A549 (cell line): ENCODE measurements around the gene PTGDS. TPM values are rescaled to one million over a fixed set of nuclear protein-coding genes. Genes with fewer than 3 reads are reported as not detected.

Experiments used
- ATAC-seq, 2 experiments: fragments of 200-7000 bp in 1 of 2; fragments of >200 bp in 1 of 2; cut with Nextera tagmentation in 1 of 2; cut with Tn5 transposase in 1 of 2; 3 replicates each; pipeline versions ENCODE4 v1.8.0 to v1.9.1; 2018 to 2020; ENCODE audit warnings: mild to moderate bottlenecking in 1 of 2, moderate library complexity in 1 of 2
- CTCF ChIA-PET: fragments of 300-600 bp; sonication (Branson Sonifier 250); formaldehyde crosslinking; extraction: SDS; loops from one replicate; lab custom pipeline; 2021; ENCODE audit warnings: antibody characterized with exemption, inconsistent platforms; lab: Yijun Ruan, JAX
- POLR2A ChIA-PET: fragments of 350-600 bp; formaldehyde crosslinking; extraction: SDS; loops from one replicate; lab custom pipeline; 2021; ENCODE audit warnings: antibody characterized with exemption, inconsistent platforms; lab: Yijun Ruan, JAX
- DNase-seq, 2 experiments: peaks; one replicate each; pipeline versions ENCODE4 v3.0.0 to v3.0.0-alpha.2; 2011 to 2016; ENCODE audit warnings: low read depth in 1 of 2, low spot score in 1 of 2
- FAIRE-seq: peaks from 2 replicates; lab custom pipeline; 2011; peaks lifted over from hg19 to GRCh38; lab: Jason Lieb, UNC
- H3K27ac ChIP-seq, 2 experiments: fragments of >200 bp; sonication (Bioruptor Twin); formaldehyde crosslinking; 3 replicates each; pipeline ENCODE4 v1.5.1; 2016 to 2017
- H3K4me1 ChIP-seq: fragments of >200 bp; sonication (Bioruptor Twin); formaldehyde crosslinking; 3 replicates; pipeline ENCODE4 v1.6.1; 2016
- H3K4me2 ChIP-seq: fragments of >200 bp; sonication (Bioruptor Twin); formaldehyde crosslinking; 3 replicates; pipeline ENCODE4 v1.6.1; 2016
- H3K4me3 ChIP-seq: fragments of >200 bp; sonication (Bioruptor Twin); formaldehyde crosslinking; 3 replicates; pipeline ENCODE4 v1.5.1; 2016
- H3K9me3 ChIP-seq: fragments of >200 bp; sonication (Bioruptor Twin); formaldehyde crosslinking; 3 replicates; pipeline ENCODE4 v1.6.1; 2016
- EHMT2 ChIP-seq: fragments of 200-600 bp; sonication (generic); IDR thresholded peaks from 2 replicates; pipeline ENCODE4 v1.6.1; 2016; ENCODE audit warnings: antibody characterized with exemption, low read depth, mild to moderate bottlenecking, moderate library complexity
- FOSB ChIP-seq: fragments of 250-450 bp; sonication (Bioruptor Pico); IDR thresholded peaks from 2 replicates; pipeline ENCODE4 v1.5.0; 2020; ENCODE audit warnings: mild to moderate bottlenecking, moderate library complexity
- HDAC2 ChIP-seq: fragments of 200-600 bp; sonication (generic); IDR thresholded peaks from 2 replicates; pipeline ENCODE4 v1.6.1; 2016
- HES2 ChIP-seq: fragments of >200 bp; sonication (Bioruptor Twin); formaldehyde crosslinking; IDR thresholded peaks from 2 replicates; pipeline ENCODE4 v1.6.1; 2016
- HEYL ChIP-seq: fragments of 250-450 bp; sonication (Bioruptor Pico); IDR thresholded peaks from 2 replicates; pipeline ENCODE4 v1.8.0; 2021; ENCODE audit warnings: mild to moderate bottlenecking, moderate library complexity
- HMGXB4 ChIP-seq: fragments of 250-450 bp; sonication (Bioruptor Pico); IDR thresholded peaks from 2 replicates; pipeline ENCODE4 v1.5.0; 2021; ENCODE audit warnings: mild to moderate bottlenecking, moderate library complexity, borderline replicate concordance
- MAFK ChIP-seq: fragments of 450-650 bp; IDR thresholded peaks from 2 replicates; pipeline ENCODE4 v1.6.1; 2014; ENCODE audit not compliant: partially characterized antibody
- MAX ChIP-seq: IDR thresholded peaks from 2 replicates; pipeline ENCODE4 v1.6.1; 2012
- MAZ ChIP-seq: fragments of 150-350 bp; IDR thresholded peaks from 2 replicates; pipeline ENCODE4 v1.6.1; 2014; ENCODE audit warnings: antibody characterized with exemption, low read depth, low read length, borderline replicate concordance
- POLR2AphosphoS2 ChIP-seq: conservative IDR thresholded peaks from 2 replicates; pipeline ENCODE4 v1.6.1; 2012; ENCODE audit warnings: low read length, improper control_type of control experiment, inconsistent platforms
- RARB ChIP-seq: fragments of 250-450 bp; sonication (Bioruptor Pico); IDR thresholded peaks from 2 replicates; pipeline ENCODE4 v1.8.0; 2021; ENCODE audit warnings: mild to moderate bottlenecking, moderate library complexity
- REST ChIP-seq: fragments of 200-600 bp; sonication (generic); IDR thresholded peaks from 2 replicates; pipeline ENCODE4 v1.6.1; 2016; ENCODE audit warnings: antibody characterized with exemption, mild to moderate bottlenecking, moderate library complexity
- SMC3 ChIP-seq: fragments of >200 bp; sonication (Bioruptor Twin); formaldehyde crosslinking; IDR thresholded peaks from 3 replicates; pipeline ENCODE4 v1.6.1; 2018; ENCODE audit warnings: inconsistent platforms
- TP53 ChIP-seq: fragments of 250-450 bp; sonication (Bioruptor Pico); IDR thresholded peaks from 2 replicates; pipeline ENCODE4 v1.5.0; 2021; ENCODE audit warnings: mild to moderate bottlenecking, moderate library complexity
- WGBS: methylation state at CpG from one replicate; pipeline ENCODE4 v1.1.6; 2017; ENCODE audit errors: missing lambda C conversion rate; 5-methylcytosine and 5-hydroxymethylcytosine counted together
- polyA minus RNA-seq: library from RNA; depleted of rRNA, polyadenylated mRNA; stranded (reverse); fragments of >200 nt; gene quantifications from 2 replicates; pipeline ENCODE4 v1.2.3, GENCODE V29; 2011; rRNA and poly(A)+ RNA removed
- polyA plus RNA-seq, 4 experiments: library from polyadenylated mRNA; depleted of rRNA in 3 of 4; stranded (reverse); fragments of >200 nt; fragmentation: RNase III in 1 of 4; extraction: RNeasy Plus Mini Kit Qiagen cat#74134 plus additional on column Dnase treatment in 1 of 4; gene quantifications; 2 replicates in 3 of 4; 3 replicates in 1 of 4; pipeline ENCODE4 v1.2.3, GENCODE V29; 2011 to 2017

PTGDS gene
- 0.31 and 0.33 TPM in 2 replicates for polyA plus RNA-seq (2011; rRNA removed)
- polyA plus RNA-seq (2012; cell fraction: cytosol; rRNA removed): 0.50 and 0.61 TPM in 2 replicates
- polyA plus RNA-seq (2012; cell fraction: nucleus; rRNA removed): 0.66 and 1.0 TPM in 2 replicates
- 0.18 to 0.34 TPM (median 0.26 TPM) in 3 replicates for polyA plus RNA-seq (2017; fragmentation: RNase III; extraction: RNeasy Plus Mini Kit Qiagen cat#74134 plus additional on column Dnase treatment)
- polyA minus RNA-seq: not detected in 2 replicates

- H3K27ac ChIP-seq: peak within 1 kb of the TSS; percentile 52 to 94
- TF ChIP-seq HEYL (CRISPR knock-in tag) (no peak), MAX (no peak), FOSB (CRISPR knock-in tag) (no peak), MAFK (no peak)
- H3K4me2 ChIP-seq: peak within 1 kb of the TSS; percentile 81
- peak within 1 kb of the TSS; percentile 45 for H3K4me3 ChIP-seq
- ChIA-PET POLR2A (no interaction called here), CTCF (interaction anchor here (7.8 kb wide), 1 partner anchor 31 kb away, joined by 64 read pairs; the partner anchor contains the start of genes C8G and FBXW5)
- peaks cover 14% of the 10 kb centered on the region for H3K4me1 ChIP-seq
- 85% methylated on average over 10 of the region's 10 CpGs for WGBS
- no peak for FAIRE-seq
- no peak for DNase-seq
- no peaks in the 10 kb centered on the region for H3K9me3 ChIP-seq
- no peak for ATAC-seq
These were observed at the start of gene PTGDS for GRCh38 chr9:136977223-136977622. Gene PTGDS (plus strand): TSS chr9:136977504. CDS start chr9:136977579, 75 bp downstream.

GRCh38 chr9:136928591-136928990 lies 48.7 kb upstream of the PTGDS start:
- peak; percentile 13 to 31; a peak in 3 of 6 replicates for ATAC-seq
- CTCF ChIA-PET: interaction anchor here (0.5 to 1.5 kb wide), 5 partner anchors 16 to 838 kb away, joined by 3 to 4 read pairs (median 3); partner anchors contain the start of gene FBXW5
- no peak for FAIRE-seq

GRCh38 chr9:136930014-136930413 lies 47.3 kb upstream of the PTGDS start:
- Histone ChIP-seq H3K27ac (no peak overlapping the region), H3K9me3 (peaks cover 10% of the 10 kb centered on the region; the same call in 2 of the 3 replicates), H3K4me3 (no peak overlapping the region), H3K4me1 (peaks cover 13% of the 10 kb centered on the region), H3K4me2 (no peak overlapping the region)
- WGBS: 97% methylated on average over 4 of the region's 4 CpGs
- ATAC-seq (no peak), FAIRE-seq (no peak), DNase-seq (no peak)
- CTCF ChIA-PET: no interaction called here
- POLR2A ChIA-PET: no interaction called here
- TF ChIP-seq EHMT2 (no peak), MAZ (no peak), POLR2AphosphoS2 (no peak), REST (no peak), HMGXB4 (CRISPR knock-in tag) (no peak), HDAC2 (no peak), HES2 (no peak), SMC3 (no peak), RARB (CRISPR knock-in tag) (no peak)
- TF ChIP-seq, all 56 proteins: peak for 0

More at GRCh38 chr9:136928591-136928990, 48.7 kb upstream of the PTGDS start:
- 93% methylated on average over 9 of the region's 9 CpGs for WGBS
- DNase-seq: no peak
- peak overlapping the region in 1 of 2 experiments; percentile 37; a peak in 2 of 6 replicates for H3K27ac ChIP-seq
- H3K4me2 ChIP-seq: no peak overlapping the region
- TF ChIP-seq TP53 (no peak), MAFK (peak; percentile 37)
- POLR2A ChIA-PET: no interaction called here
- H3K4me1 ChIP-seq: peaks cover 1% of the 10 kb centered on the region; the same call in 1 of the 3 replicates
- H3K4me3 ChIP-seq: no peak overlapping the region
- peaks cover 10% of the 10 kb centered on the region; the same call in 2 of the 3 replicates for H3K9me3 ChIP-seq
